NCI-H146 treated with DMSO at 0.1 percent for 48 hours (cell line): ENCODE data around the gene THAP12.
"Not testable (repeated sequence)": the region's sequence is repeated elsewhere in the genome, so short reads cannot be mapped to it uniquely, and the experiment has no call there.

Experiments
- DNase-seq: peaks from one replicate; lab custom pipeline; 2025; ENCODE audit not compliant: unreplicated experiment; lab: John Stamatoyannopoulos, UW

The THAP12 gene

DNA sequence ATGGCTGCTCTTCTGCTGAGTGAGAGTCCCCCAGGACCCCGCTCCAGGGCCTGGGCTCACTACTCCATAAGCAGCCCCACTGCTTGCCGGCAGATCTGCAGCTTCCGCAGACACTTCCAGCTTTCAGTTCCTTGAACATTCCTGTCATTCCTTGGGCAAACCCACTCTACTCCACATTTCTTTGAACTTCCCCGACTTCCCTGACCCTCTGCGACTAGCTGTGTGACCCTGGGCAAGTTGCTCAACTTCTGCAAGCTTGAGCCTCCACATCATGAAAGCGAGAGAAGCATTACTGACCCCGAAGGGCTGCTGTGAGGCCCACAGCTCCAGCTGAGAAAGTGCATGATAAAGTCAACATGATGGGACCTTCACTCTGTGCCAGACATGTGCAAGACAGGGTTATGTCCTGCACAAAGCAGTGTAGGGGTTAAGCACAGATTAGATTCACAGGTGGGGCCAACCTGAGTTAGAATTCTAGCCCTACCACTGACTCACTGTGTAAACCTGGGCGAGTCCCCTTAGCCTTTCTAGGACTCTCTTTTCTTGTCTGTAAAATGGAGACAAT is 51.8 kb downstream of the THAP12 start:
- DNase-seq, result no peak

GRCh38 chr11:76327756-76328388 is 53.1 kb downstream of the THAP12 start:
- no peak for DNase-seq

GRCh38 chr11:76327202-76327601 is 53.7 kb downstream of the THAP12 start:
- DNase-seq, result no peak

GRCh38 chr11:76325185-76325584 is 55.7 kb downstream of the THAP12 start:
- DNase-seq, result no peak

DNA sequence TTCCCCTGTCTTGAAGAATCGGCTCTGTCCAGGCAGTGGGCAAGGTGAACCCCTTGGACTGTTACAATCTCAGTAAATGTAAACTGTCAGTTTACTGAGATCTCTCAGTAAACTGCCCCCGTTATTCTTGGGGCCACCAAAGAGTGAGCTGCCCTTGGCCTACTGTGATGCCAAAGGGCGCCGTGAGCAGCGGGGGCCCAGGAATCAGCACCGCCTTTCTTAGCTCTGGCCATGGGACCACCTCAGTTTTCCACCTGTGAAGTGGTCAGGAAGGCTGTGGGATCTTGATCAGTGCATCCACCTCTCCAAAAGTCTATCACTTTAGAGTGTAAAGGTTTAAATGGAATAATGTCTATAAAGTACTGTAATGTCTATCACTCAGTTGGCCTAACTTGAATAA is 57.1 kb downstream of the THAP12 start:
- no peak for DNase-seq

DNA sequence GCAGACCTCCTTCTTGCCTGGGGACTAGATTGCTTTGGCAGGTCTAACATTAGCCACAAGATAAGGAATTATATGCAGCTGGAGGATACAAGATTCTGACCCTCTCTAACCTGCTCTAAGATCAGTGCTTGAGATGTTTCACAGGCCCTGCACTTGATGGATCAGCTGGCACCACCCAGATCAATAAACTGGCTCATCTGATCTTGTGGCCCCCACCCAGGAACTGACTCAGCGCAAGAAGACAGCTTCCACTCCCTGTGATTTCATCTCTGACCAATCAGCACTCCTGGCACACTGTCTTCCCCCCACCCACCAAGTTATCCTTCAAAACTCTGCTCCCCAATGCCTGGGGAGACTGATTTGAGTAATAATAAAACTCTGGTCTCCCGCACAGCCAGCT is 57.6 kb downstream of the THAP12 start:
- not testable (repeated sequence) for DNase-seq

DNA sequence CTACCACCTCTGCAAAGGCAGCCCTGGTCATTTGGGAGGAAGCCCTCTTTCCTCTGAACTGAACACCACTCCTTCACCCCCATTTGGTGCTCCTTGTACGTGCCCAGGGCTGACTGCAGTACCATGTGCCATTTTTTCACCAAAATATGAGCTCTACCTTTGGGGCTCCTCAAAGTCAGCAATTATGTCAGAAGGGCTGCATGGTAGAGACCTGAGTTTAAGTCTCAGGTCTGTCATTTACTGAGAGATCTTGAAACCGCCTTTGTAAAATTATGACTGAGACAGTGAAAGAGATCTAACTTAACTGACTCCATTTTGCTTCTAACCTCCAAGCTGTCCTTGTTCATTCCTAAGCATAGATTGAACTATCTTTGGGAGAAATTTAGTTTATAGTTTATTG is 58.0 kb downstream of the THAP12 start:
- DNase-seq, result no peak

DNA sequence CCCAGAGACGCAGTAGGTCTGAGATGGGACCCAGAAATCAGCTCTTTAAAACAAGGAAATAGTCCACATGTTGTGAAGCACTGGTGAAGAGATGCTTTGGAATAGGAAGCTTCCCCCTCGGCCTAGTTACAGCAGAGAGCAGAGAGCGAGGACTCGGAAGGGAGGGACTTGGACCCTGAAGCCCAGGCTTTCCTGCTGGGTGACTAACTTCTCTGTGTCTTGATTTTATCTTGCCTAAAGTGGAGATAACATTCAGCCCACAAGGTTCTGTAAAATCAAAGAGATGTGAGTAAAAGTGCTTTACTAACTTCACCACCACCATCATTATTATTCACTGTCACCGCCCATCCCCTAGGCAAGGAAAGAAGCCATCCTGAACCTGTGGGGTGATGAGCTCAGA is 58.4 kb downstream of the THAP12 start:
- DNase-seq, result no peak

DNA sequence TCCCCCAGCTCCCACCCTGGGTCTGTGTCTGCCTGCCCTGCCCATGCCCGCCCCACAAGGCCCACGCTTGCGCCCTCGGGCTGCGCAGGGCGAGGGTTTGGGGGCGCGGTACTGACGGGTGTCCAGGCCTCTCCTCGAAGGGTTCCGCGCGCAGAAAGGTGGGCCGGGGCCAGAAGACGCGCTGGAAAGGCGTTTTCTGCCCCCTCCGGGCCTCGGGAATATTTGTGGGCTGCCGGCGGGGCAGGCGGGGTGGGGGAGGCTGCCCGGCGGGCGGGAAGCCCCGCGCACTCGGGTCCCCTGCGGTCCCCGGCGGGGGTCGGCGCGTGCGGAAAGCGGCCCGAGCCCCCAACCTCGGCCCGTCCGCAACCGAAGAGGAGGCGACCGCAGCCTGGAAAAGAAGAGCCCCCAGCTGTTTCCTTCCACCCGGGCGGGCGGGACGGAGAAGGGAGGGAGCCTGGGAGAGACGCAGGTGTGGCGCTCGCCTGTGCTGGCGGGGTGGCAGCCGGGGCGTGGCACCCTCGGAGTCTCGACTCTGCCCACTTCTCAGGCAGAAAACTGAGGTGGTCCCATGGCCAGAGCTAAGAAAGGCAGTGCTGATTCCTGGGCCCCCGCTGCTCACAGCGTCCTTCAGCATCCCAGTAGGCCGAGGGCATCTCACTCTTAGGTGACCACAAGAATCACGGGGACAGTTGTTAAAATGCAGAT is 59.0 kb downstream of the THAP12 start:
- DNase-seq, result no peak

- DNase-seq, result peak; percentile 3
Observed at GRCh38 chr11:76321340-76321739, 59.6 kb downstream of the THAP12 start.

- DNase-seq, result no peak
Observed at GRCh38 chr11:76320929-76321328, 60.0 kb downstream of the THAP12 start.

GRCh38 chr11:76319798-76320197 is 61.1 kb downstream of the THAP12 start:
- DNase-seq, result not testable (repeated sequence)

GRCh38 chr11:76318744-76319384 is 62.1 kb downstream of the THAP12 start:
- peak; percentile 62 for DNase-seq

DNA sequence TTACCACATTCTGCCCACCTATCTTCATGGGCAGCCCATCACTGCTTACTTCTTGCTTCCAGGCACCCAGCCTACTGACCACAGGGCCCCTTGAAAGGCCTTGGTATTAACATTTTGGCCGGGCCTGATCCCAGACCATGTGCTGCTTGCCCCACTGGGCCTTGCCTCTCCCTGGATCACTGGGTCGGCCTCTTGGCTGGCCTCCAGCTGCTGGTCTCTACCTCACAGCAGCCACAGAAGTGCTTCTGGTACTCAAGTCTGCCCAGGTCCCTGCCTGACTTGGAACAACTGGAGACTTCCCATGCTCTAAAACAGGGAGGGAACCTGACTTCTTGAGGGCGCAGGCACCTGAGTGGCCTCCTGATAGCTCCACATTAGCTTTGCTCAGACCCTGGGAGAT is 63.6 kb downstream of the THAP12 start:
- DNase-seq, result no peak

GRCh38 chr11:76316726-76317125 is 64.2 kb downstream of the THAP12 start:
- DNase-seq, result no peak

- no peak for DNase-seq
Observed at GRCh38 chr11:76315182-76315853, 65.6 kb downstream of the THAP12 start.

DNA sequence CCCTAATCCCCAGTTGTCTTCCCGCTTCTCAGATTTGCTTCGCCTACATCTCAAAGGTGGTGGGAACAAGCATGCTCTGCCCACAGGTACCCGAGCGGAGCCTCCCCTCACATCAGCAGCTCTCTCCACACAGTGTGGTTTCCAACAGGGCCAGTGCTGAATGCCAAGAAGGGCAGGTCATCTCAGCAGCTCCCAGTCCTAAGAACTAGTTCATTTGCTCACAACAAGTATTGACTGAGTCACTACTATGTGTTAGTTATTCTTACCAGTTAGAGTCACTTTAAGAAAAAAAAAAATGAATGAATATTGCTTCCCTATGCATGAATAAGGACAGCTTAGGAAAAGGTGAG is 66.2 kb downstream of the THAP12 start:
- DNase-seq, result no peak

DNA sequence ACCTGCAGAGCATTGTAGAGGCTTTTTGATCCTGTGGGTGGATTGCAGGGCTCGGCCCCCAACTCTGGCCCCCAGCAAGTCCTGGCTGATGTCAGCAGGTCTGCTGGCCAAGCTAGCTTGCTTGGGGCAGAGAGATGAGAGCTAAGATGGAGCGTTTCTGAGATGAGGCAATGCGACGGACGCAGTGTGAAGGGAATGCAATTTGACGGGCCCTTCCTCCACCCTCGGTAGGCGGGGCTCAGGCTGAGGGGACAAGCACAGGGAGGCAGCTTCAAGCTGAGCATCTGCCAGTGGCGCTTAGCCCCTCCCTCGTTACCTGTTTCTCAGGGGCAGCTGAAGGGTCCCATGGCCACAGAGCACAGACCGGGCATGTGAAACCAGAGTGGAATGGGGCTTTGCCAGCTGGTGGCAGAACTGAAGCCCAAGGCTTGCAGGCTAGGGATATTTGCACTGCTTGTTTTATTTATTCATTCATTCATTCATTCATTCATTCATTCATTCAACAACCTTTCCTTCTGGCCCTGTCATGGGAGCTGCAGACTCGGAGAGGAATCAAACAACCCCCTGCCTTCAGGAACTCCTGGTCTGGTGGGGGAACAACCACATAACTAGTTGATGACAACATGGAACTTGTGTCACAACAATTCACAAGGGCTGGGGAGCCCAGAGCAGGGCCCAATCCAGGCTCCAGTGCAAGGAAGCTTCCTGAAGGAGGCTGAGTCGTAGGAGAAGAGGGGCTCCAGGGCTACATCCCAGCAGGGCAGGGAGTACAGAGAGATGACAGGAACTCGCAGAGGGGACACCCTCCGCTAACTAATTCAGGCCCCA is 66.8 kb downstream of the THAP12 start:
- DNase-seq, result no peak

GRCh38 chr11:76313271-76313670 is 67.7 kb downstream of the THAP12 start:
- DNase-seq, result no peak

- no peak for DNase-seq
Observed at GRCh38 chr11:76310832-76311595, 69.9 kb downstream of the THAP12 start.
